Hepatocyte (in vitro differentiated cells): ENCODE data around the gene SLC16A3. TPM values are rescaled to one million over a fixed set of nuclear protein-coding genes. Genes with fewer than 3 reads are reported as not detected.

ENCODE experiments used
- DNase-seq: peaks from one replicate; pipeline ENCODE4 v3.0.0-alpha.2; 2016; ENCODE audit warnings: low spot score
- H2AFZ ChIP-seq: fragments of 200-600 bp; sonication (generic); 2 replicates; pipeline ENCODE4 v1.6.0; 2016; ENCODE audit warnings: antibody characterized with exemption, mild to moderate bottlenecking
- H3K27ac ChIP-seq: fragments of 200-600 bp; sonication (generic); 2 replicates; pipeline ENCODE4 v1.5.1; 2016; ENCODE audit warnings: mild to moderate bottlenecking
- H3K27me3 ChIP-seq: fragments of 200-600 bp; sonication (generic); 2 replicates; pipeline ENCODE4 v1.6.1; 2016
- H3K36me3 ChIP-seq: fragments of 200-600 bp; sonication (generic); replicated peaks from 2 replicates; pipeline ENCODE4 v1.5.1; 2016; ENCODE audit warnings: low read depth; ENCODE audit not compliant: insufficient read depth
- H3K4me1 ChIP-seq: fragments of 200-600 bp; sonication (generic); 2 replicates; pipeline ENCODE4 v1.5.1; 2016; ENCODE audit warnings: mild to moderate bottlenecking, moderate library complexity; ENCODE audit not compliant: insufficient read depth
- H3K4me2 ChIP-seq: fragments of 200-600 bp; sonication (generic); 2 replicates; pipeline ENCODE4 v1.6.0; 2016
- H3K4me3 ChIP-seq: fragments of 200-600 bp; sonication (generic); 2 replicates; pipeline ENCODE4 v1.5.1; 2016; ENCODE audit warnings: mild to moderate bottlenecking
- H3K79me2 ChIP-seq: fragments of 200-600 bp; sonication (generic); 2 replicates; pipeline ENCODE4 v1.6.0; 2017; ENCODE audit warnings: mild to moderate bottlenecking
- H3K9me2 ChIP-seq: fragments of 200-600 bp; sonication (generic); replicated peaks from 2 replicates; pipeline ENCODE4 v1.6.0; 2017; ENCODE audit warnings: mild to moderate bottlenecking; ENCODE audit not compliant: insufficient read depth
- H3K9me3 ChIP-seq: fragments of 200-600 bp; sonication (generic); 2 replicates; pipeline ENCODE4 v1.5.1; 2016; ENCODE audit warnings: low read depth, mild to moderate bottlenecking
- H4K20me1 ChIP-seq: fragments of 200-600 bp; sonication (generic); 2 replicates; pipeline ENCODE4 v1.6.0; 2016; ENCODE audit warnings: mild to moderate bottlenecking; ENCODE audit not compliant: insufficient read depth, poor library complexity, severe bottlenecking
- CTCF ChIP-seq: fragments of 200-600 bp; sonication (generic); IDR thresholded peaks from 2 replicates; pipeline ENCODE4 v1.5.1; 2016; ENCODE audit warnings: antibody characterized with exemption, mild to moderate bottlenecking; ENCODE audit not compliant: poor library complexity
- EZH2 ChIP-seq: fragments of 200-600 bp; sonication (generic); IDR thresholded peaks from 2 replicates; pipeline ENCODE4 v1.6.1; 2016; ENCODE audit warnings: antibody characterized with exemption, mild to moderate bottlenecking, borderline replicate concordance
- EZH2phosphoT487 ChIP-seq: fragments of 200-600 bp; sonication (generic); IDR thresholded peaks from one replicate; pipeline ENCODE4 v1.6.1; 2018; ENCODE audit warnings: antibody characterized with exemption, mild to moderate bottlenecking, low read depth, moderate library complexity; ENCODE audit not compliant: unreplicated experiment, severe bottlenecking
- WGBS: methylation state at CpG from one replicate; pipeline ENCODE4 v1.1.6; 2016; ENCODE audit warnings: low lambda C conversion rate; ENCODE audit errors: missing lambda C conversion rate; 5-methylcytosine and 5-hydroxymethylcytosine counted together
- polyA plus RNA-seq: library from polyadenylated mRNA; unstranded; fragments of >200 nt; fragmentation: Nextera tagmentation; extraction: Ambion mirVana; gene quantifications from 2 replicates; pipeline ENCODE4 v1.2.1, GENCODE V29; 2016
- total RNA-seq: library from RNA; depleted of rRNA; stranded (reverse); fragments of >200 nt; gene quantifications from 2 replicates; pipeline ENCODE4 v1.2.3, GENCODE V29; 2014

The SLC16A3 gene
- total and polyA plus RNA-seq, 2 experiments from 2014 or later = 125 to 290 TPM

- DNase-seq = no peak
- no peaks in the 10 kb centered on the region for H3K36me3 ChIP-seq
- no peak overlapping the region for H2AFZ ChIP-seq
- H3K27me3 ChIP-seq = no peaks in the 10 kb centered on the region
- H3K27ac ChIP-seq = no peak overlapping the region
- TF ChIP-seq EZH2 (no peak), CTCF (no peak), EZH2phosphoT487 (no peak)
- peaks cover 85% of the 10 kb centered on the region for H3K79me2 ChIP-seq
- no peaks in the 10 kb centered on the region for H3K9me2 ChIP-seq
- H4K20me1 ChIP-seq = peaks cover 83% of the 10 kb centered on the region
- no peaks in the 10 kb centered on the region for H3K9me3 ChIP-seq
- H3K4me1 ChIP-seq = no peaks in the 10 kb centered on the region
- H3K4me2 ChIP-seq = no peak overlapping the region
- no peak overlapping the region for H3K4me3 ChIP-seq
- WGBS = 96% methylated on average over 43 of the region's 54 CpGs
Measured at GRCh38 chr17:82248815-82249674, 20.2 kb downstream of the SLC16A3 start.

- H2AFZ ChIP-seq = no peak overlapping the region
- H4K20me1 ChIP-seq = peaks cover 75% of the 10 kb centered on the region
- H3K79me2 ChIP-seq = peaks cover 80% of the 10 kb centered on the region
- no peak overlapping the region for H3K4me3 ChIP-seq
- H3K36me3 ChIP-seq = no peaks in the 10 kb centered on the region
- no peaks in the 10 kb centered on the region for H3K9me3 ChIP-seq
- TF ChIP-seq EZH2phosphoT487 (no peak), CTCF (no peak), EZH2 (no peak)
- H3K27me3 ChIP-seq = no peaks in the 10 kb centered on the region
- DNase-seq = no peak
- no peak overlapping the region for H3K27ac ChIP-seq
- 96% methylated on average over 30 of the region's 33 CpGs for WGBS
- H3K4me1 ChIP-seq = no peaks in the 10 kb centered on the region
- H3K9me2 ChIP-seq = no peaks in the 10 kb centered on the region
- no peak overlapping the region for H3K4me2 ChIP-seq
Measured at GRCh38 chr17:82249896-82250581, 21.2 kb downstream of the SLC16A3 start.

GRCh38 chr17:82250868-82251500, 22.1 kb downstream of the SLC16A3 start:
- H3K4me1 ChIP-seq = no peaks in the 10 kb centered on the region
- no peaks in the 10 kb centered on the region for H3K9me3 ChIP-seq
- no peak overlapping the region for H3K27ac ChIP-seq
- DNase-seq = no peak
- 95% methylated on average over 25 of the region's 25 CpGs for WGBS
- no peaks in the 10 kb centered on the region for H3K9me2 ChIP-seq
- H3K4me2 ChIP-seq = no peak overlapping the region
- peaks cover 82% of the 10 kb centered on the region for H3K79me2 ChIP-seq
- TF ChIP-seq CTCF (no peak), EZH2phosphoT487 (no peak), EZH2 (no peak)
- H3K36me3 ChIP-seq = no peaks in the 10 kb centered on the region
- no peak overlapping the region for H3K4me3 ChIP-seq
- peaks cover 70% of the 10 kb centered on the region for H4K20me1 ChIP-seq
- H2AFZ ChIP-seq = no peak overlapping the region
- H3K27me3 ChIP-seq = no peaks in the 10 kb centered on the region
